Peyer's patch (tissue), 4 donors: ENCODE results near the gene HVCN1.

Experiments used
- CTCF ChIP-seq, 6 experiments: fragments of 450-650 bp in 4 of 6; fragments of 200-600 bp in 2 of 6; sonication (generic) in 1 of 6; IDR thresholded peaks; one replicate each; pipeline ENCODE4 v1.5.1; 2017 to 2019; ENCODE audit warnings: antibody characterized with exemption in 6 of 6, mild to moderate bottlenecking in 3 of 6, moderate library complexity in 1 of 6
- POLR2A ChIP-seq, 2 donors: fragments of 450-650 bp; IDR thresholded peaks; one replicate each; pipeline ENCODE4 v1.5.1; 2017; ENCODE audit warnings: antibody characterized with exemption in 2 of 2, mild to moderate bottlenecking in 2 of 2, moderate library complexity in 2 of 2

GRCh38 chr12:110599334-110599733, 89.6 kb downstream of the HVCN1 start:
- no peak for TF ChIP-seq POLR2A (IDR thresholded peaks at IDR 0.05)
- no peak for TF ChIP-seq CTCF (IDR thresholded peaks at IDR 0.05)
